H1 (cell line): ENCODE results near the gene KLK7. TPM values are rescaled to one million over a fixed set of nuclear protein-coding genes. Genes with fewer than 3 reads are reported as not detected.

Experiments used
- CTCF ChIA-PET: fragments of 300-600 bp; sonication (Branson Sonifier 250); formaldehyde crosslinking; loops from one replicate; lab custom pipeline; 2021; ENCODE audit not compliant: partially characterized antibody; lab: Charles Lee
- POLR2A ChIA-PET: fragments of 300-600 bp; sonication (Branson Sonifier 250); formaldehyde crosslinking; loops from one replicate; lab custom pipeline; 2021; ENCODE audit warnings: inconsistent platforms; ENCODE audit not compliant: partially characterized antibody; lab: Charles Lee
- DNase-seq, 2 experiments: peaks; one replicate each; pipeline versions ENCODE4 v3.0.0 to v3.0.0-alpha.2; 2010 to 2022; ENCODE audit warnings: low spot score in 2 of 2, low read depth in 1 of 2, mixed read lengths in 1 of 2
- FAIRE-seq: peaks from 2 replicates; lab custom pipeline; 2011; peaks lifted over from hg19 to GRCh38; lab: Jason Lieb, UNC
- H2AFZ ChIP-seq: 2 replicates; pipeline ENCODE4 v1.8.1; 2012; ENCODE audit warnings: low read length, inconsistent platforms
- H2AK5ac ChIP-seq: 2 replicates; pipeline ENCODE4 v1.6.1; 2013; ENCODE audit warnings: low read depth, low read length
- H2BK120ac ChIP-seq: replicated peaks from 2 replicates; pipeline ENCODE3; 2013; ENCODE audit warnings: low read depth, low read length, inconsistent platforms
- H2BK12ac ChIP-seq: 2 replicates; pipeline ENCODE4 v1.6.1; 2013; ENCODE audit warnings: low read depth, low read length
- H2BK15ac ChIP-seq: 2 replicates; pipeline ENCODE4 v1.6.1; 2013; ENCODE audit warnings: low read length
- H2BK20ac ChIP-seq: 2 replicates; pipeline ENCODE4 v1.6.1; 2013; ENCODE audit warnings: low read length
- H2BK5ac ChIP-seq: 2 replicates; pipeline ENCODE4 v1.6.1; 2013; ENCODE audit warnings: low read depth, low read length
- H3K14ac ChIP-seq: 2 replicates; pipeline ENCODE4 v1.6.1; 2013; ENCODE audit warnings: inconsistent platforms; ENCODE audit not compliant: insufficient read length
- H3K18ac ChIP-seq: 2 replicates; pipeline ENCODE4 v1.6.1; 2013; ENCODE audit warnings: low read length; ENCODE audit errors: extremely low read depth
- H3K23ac ChIP-seq: 2 replicates; pipeline ENCODE4 v1.6.1; 2013; ENCODE audit warnings: inconsistent platforms; ENCODE audit not compliant: insufficient read length
- H3K23me2 ChIP-seq: 2 replicates; pipeline ENCODE4 v1.6.1; 2013; ENCODE audit warnings: low read depth, low read length
- H3K27ac ChIP-seq: 2 replicates; pipeline ENCODE4 v1.6.1; 2011; ENCODE audit warnings: low read depth, low read length, inconsistent platforms
- H3K27me3 ChIP-seq, 4 experiments: replicated peaks in 1 of 4; 1 replicate in 1 of 4; 2 replicates in 3 of 4; pipeline versions ENCODE4 v1.6.1 to v1.8.1; 2011 to 2013; ENCODE audit warnings: low read length in 3 of 4, mild to moderate bottlenecking in 3 of 4, inconsistent platforms in 2 of 4, mixed read lengths in 2 of 4, moderate library complexity in 1 of 4; ENCODE audit not compliant: control insufficient read depth in 3 of 4, insufficient read depth in 3 of 4; ENCODE audit errors: extremely low read depth in 1 of 4
- H3K36me3 ChIP-seq, 4 experiments: 2 replicates each; pipeline versions ENCODE4 v1.6.1 to v1.8.1; 2011 to 2013; ENCODE audit warnings: mild to moderate bottlenecking in 4 of 4, low read length in 3 of 4, moderate library complexity in 2 of 4, control low read depth in 1 of 4, inconsistent platforms in 1 of 4; ENCODE audit not compliant: insufficient read depth in 4 of 4, control insufficient read depth in 2 of 4
- H3K4ac ChIP-seq: replicated peaks from 2 replicates; pipeline ENCODE3; 2013; ENCODE audit warnings: low read length, low read depth, mixed read lengths, inconsistent platforms; ENCODE audit not compliant: insufficient read length
- H3K4me1 ChIP-seq, 4 experiments: replicated peaks in 1 of 4; 1 replicate in 1 of 4; 2 replicates in 3 of 4; pipeline versions ENCODE4 v1.6.1 to v1.8.1; 2011 to 2013; ENCODE audit warnings: low read length in 3 of 4, inconsistent platforms in 2 of 4, mixed read lengths in 1 of 4; ENCODE audit not compliant: insufficient read depth in 4 of 4, control insufficient read depth in 3 of 4
- H3K4me2 ChIP-seq, 2 experiments: 2 replicates each; pipeline versions ENCODE4 v1.6.1 to v1.8.1; 2011 to 2013; ENCODE audit warnings: low read depth in 2 of 2, low read length in 2 of 2, control low read depth in 1 of 2, inconsistent platforms in 1 of 2, mild to moderate bottlenecking in 1 of 2; ENCODE audit not compliant: insufficient read depth in 1 of 2
- H3K4me3 ChIP-seq, 4 experiments: fragments of 200-600, 300-600 bp in 1 of 4; sonication (generic), shearing (Covaris generic), sonication (Bioruptor Twin) in 1 of 4; 2 replicates each; pipeline versions ENCODE4 v1.5.1 to v1.8.1; 2011 to 2016; ENCODE audit warnings: low read length in 4 of 4, low read depth in 3 of 4, control low read depth in 2 of 4, inconsistent platforms in 2 of 4, mild to moderate bottlenecking in 2 of 4, mixed read lengths in 1 of 4, moderate library complexity in 1 of 4; ENCODE audit not compliant: insufficient read depth in 2 of 4; ENCODE audit errors: extremely low read depth in 1 of 4
- H3K56ac ChIP-seq: replicated peaks from 2 replicates; pipeline ENCODE3; 2013; ENCODE audit warnings: low read depth, mild to moderate bottlenecking, mixed read lengths, low read length, inconsistent platforms; ENCODE audit not compliant: insufficient read length
- H3K79me1 ChIP-seq: 2 replicates; pipeline ENCODE4 v1.6.1; 2013; ENCODE audit warnings: low read depth, low read length, control low read depth
- H3K79me2 ChIP-seq, 2 experiments: 2 replicates each; pipeline versions ENCODE4 v1.6.1 to v1.8.1; 2012 to 2013; ENCODE audit warnings: low read length in 2 of 2, mild to moderate bottlenecking in 2 of 2, inconsistent platforms in 1 of 2; ENCODE audit not compliant: insufficient read depth in 2 of 2, control insufficient read depth in 1 of 2
- H3K9ac ChIP-seq, 4 experiments: replicated peaks in 1 of 4; 1 replicate in 1 of 4; 2 replicates in 3 of 4; pipeline versions ENCODE4 v1.6.1 to v1.8.1; 2011 to 2013; ENCODE audit warnings: low read depth in 3 of 4, low read length in 3 of 4, control low read depth in 2 of 4, mild to moderate bottlenecking in 2 of 4, moderate library complexity in 2 of 4, inconsistent platforms in 1 of 4; ENCODE audit errors: extremely low read depth in 1 of 4
- H3K9me3 ChIP-seq, 2 experiments: 2 replicates each; pipeline versions ENCODE4 v1.6.1 to v1.8.1; 2012 to 2013; ENCODE audit warnings: mild to moderate bottlenecking in 2 of 2, moderate library complexity in 2 of 2, control low read depth in 1 of 2, inconsistent platforms in 1 of 2, low read depth in 1 of 2, low read length in 1 of 2, mixed read lengths in 1 of 2; ENCODE audit not compliant: insufficient read depth in 2 of 2
- H4K20me1 ChIP-seq, 2 experiments: replicated peaks in 1 of 2; 2 replicates each; pipeline versions ENCODE3 to v1.8.1; 2011 to 2013; ENCODE audit warnings: inconsistent platforms in 2 of 2, low read length in 2 of 2, mild to moderate bottlenecking in 1 of 2; ENCODE audit not compliant: insufficient read depth in 2 of 2, control insufficient read depth in 1 of 2
- H4K5ac ChIP-seq: 2 replicates; pipeline ENCODE4 v1.6.1; 2013; ENCODE audit warnings: low read length, low read depth, mixed read lengths, inconsistent platforms; ENCODE audit not compliant: insufficient read length
- H4K8ac ChIP-seq: 2 replicates; pipeline ENCODE4 v1.8.0; 2013; ENCODE audit warnings: mild to moderate bottlenecking, moderate library complexity, low read length, inconsistent platforms; ENCODE audit not compliant: insufficient read depth; ENCODE audit errors: extremely low read depth
- H4K91ac ChIP-seq: replicated peaks from 2 replicates; pipeline ENCODE3; 2013; ENCODE audit warnings: low read length, mixed read lengths, inconsistent platforms; ENCODE audit not compliant: insufficient read length
- ASH2L ChIP-seq: fragments of 200-600, 300-600 bp; sonication (generic); IDR thresholded peaks from one replicate; pipeline ENCODE4 v1.7.1; 2017; ENCODE audit warnings: low read length
- CTBP2 ChIP-seq: IDR thresholded peaks from 2 replicates; pipeline ENCODE4 v1.7.0; 2011; ENCODE audit warnings: borderline replicate concordance, mild to moderate bottlenecking, moderate library complexity, mixed read lengths, low read length; ENCODE audit not compliant: insufficient read depth, insufficient read length
- EGR1 ChIP-seq: IDR thresholded peaks from 2 replicates; pipeline ENCODE4 v1.6.1; 2011; ENCODE audit warnings: low read depth, low read length, borderline replicate concordance
- EP300 ChIP-seq, 2 experiments: IDR thresholded peaks; 1 replicate in 1 of 2; 2 replicates in 1 of 2; pipeline ENCODE4 v1.6.1; 2011 to 2012; ENCODE audit warnings: low read depth in 2 of 2, low read length in 2 of 2, mild to moderate bottlenecking in 2 of 2, borderline replicate concordance in 1 of 2, inconsistent platforms in 1 of 2, moderate library complexity in 1 of 2
- FOSL1 ChIP-seq: IDR thresholded peaks from 2 replicates; pipeline ENCODE4 v1.6.1; 2011; ENCODE audit warnings: mild to moderate bottlenecking, low read depth, low read length, moderate library complexity; ENCODE audit not compliant: insufficient read depth
- JUND ChIP-seq: IDR thresholded peaks from 2 replicates; pipeline ENCODE4 v1.6.1; 2011; ENCODE audit warnings: mild to moderate bottlenecking, improper control_type of control experiment, low read length
- NANOG ChIP-seq: IDR thresholded peaks from 2 replicates; pipeline ENCODE4 v1.6.1; 2011; ENCODE audit warnings: low read length, low read depth, mild to moderate bottlenecking, inconsistent platforms; ENCODE audit not compliant: insufficient read depth, poor library complexity, severe bottlenecking
- POLR2A ChIP-seq, 2 experiments: IDR thresholded peaks; 1 replicate in 1 of 2; 2 replicates in 1 of 2; pipeline ENCODE4 v1.6.1; 2011; ENCODE audit warnings: low read depth in 2 of 2, low read length in 2 of 2, mild to moderate bottlenecking in 2 of 2; ENCODE audit errors: control extremely low read depth in 1 of 2
- POU5F1 ChIP-seq: IDR thresholded peaks from 2 replicates; pipeline ENCODE4 v1.6.1; 2011; ENCODE audit warnings: low read depth, mild to moderate bottlenecking, low read length, moderate library complexity
- RXRA ChIP-seq: IDR thresholded peaks from 2 replicates; pipeline ENCODE4 v1.6.1; 2011; ENCODE audit warnings: low read depth, mild to moderate bottlenecking, low read length, moderate library complexity; ENCODE audit not compliant: insufficient read depth
- SIX5 ChIP-seq: IDR thresholded peaks from 2 replicates; pipeline ENCODE4 v1.6.1; 2011; ENCODE audit warnings: mild to moderate bottlenecking, low read depth, low read length
- WGBS, 2 experiments: shearing (Covaris generic) in 1 of 2; methylation state at CpG; one replicate each; pipeline versions ENCODE4 v1.1.6 to v1.1.7; 2013 to 2015; ENCODE audit warnings: low lambda C conversion rate in 2 of 2, mixed read lengths in 2 of 2, inconsistent platforms in 1 of 2, low coverage in 1 of 2, missing lambda C conversion rate in 1 of 2; ENCODE audit not compliant: insufficient replicate concordance in 2 of 2, insufficient coverage in 1 of 2, insufficient read length in 1 of 2; ENCODE audit errors: extremely low coverage in 1 of 2, missing lambda C conversion rate in 1 of 2; 5-methylcytosine and 5-hydroxymethylcytosine counted together
- polyA plus RNA-seq, 7 experiments: library from polyadenylated mRNA; depleted of rRNA in 3 of 7; stranded (reverse) in 5 of 7; unstranded in 2 of 7; fragments of >200 nt in 5 of 7; fragments of 200-250 nt in 2 of 7; gene quantifications; 1 replicate in 5 of 7; 2 replicates in 1 of 7; 4 replicates in 1 of 7; pipeline versions ENCODE4 v1.2.1 to v1.2.3, GENCODE V29; 2011 to 2013; ENCODE audit warnings: missing spikeins in 2 of 7, mixed read lengths in 2 of 7
- total RNA-seq: library from RNA; stranded (reverse); fragmentation: NEBNext Ultra II Directional; extraction: Animal tissue kit (Norgen Biotek cat#: 25700); gene quantifications from 2 replicates; pipeline ENCODE4 v1.2.1, GENCODE V29; 2021

The KLK7 gene
- total and polyA plus RNA-seq, 2 of the 8 experiments (the other 6 are each of a cell fraction or from before 2014, with no cell fraction given): 0.73 to 1.4 TPM

DNA sequence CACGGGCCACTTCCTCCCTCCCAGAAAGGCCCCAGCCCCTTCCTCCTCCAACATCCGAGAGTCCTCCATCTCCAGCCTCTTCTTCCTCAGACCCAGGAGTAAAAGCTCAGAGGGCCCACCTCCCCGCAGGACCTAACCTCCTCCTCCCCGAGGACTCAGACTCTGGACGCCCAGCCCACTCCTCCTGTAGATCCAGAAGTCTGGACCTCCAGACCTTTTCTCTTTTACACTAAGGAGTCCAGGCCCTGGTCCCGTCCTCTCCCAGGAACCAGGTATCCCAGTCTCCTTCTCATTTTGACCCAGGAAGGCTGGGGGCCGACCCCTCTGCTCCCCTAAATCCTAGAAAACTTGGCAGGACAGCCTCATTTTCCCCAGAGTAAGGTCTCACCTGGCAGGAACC is 19.6 kb upstream of the KLK7 start:
- TF ChIP-seq POLR2A (IDR thresholded peaks at IDR 0.05; ENCODE audit: control extremely low read depth in 1 of 2, low read depth in 2 of 2, low read length in 2 of 2) (no peak), CTBP2 (no peak), NANOG (no peak), EP300 (IDR thresholded peaks at IDR 0.05; ENCODE audit: borderline replicate concordance in 1 of 2, low read depth in 2 of 2, low read length in 2 of 2) (no peak), FOSL1 (no peak), POU5F1 (no peak), ASH2L (no peak), SIX5 (no peak), JUND (no peak), EGR1 (no peak), RXRA (no peak)
- H2BK12ac ChIP-seq: no peak overlapping the region
- H3K56ac ChIP-seq: no peak overlapping the region
- H3K27me3 ChIP-seq: no peaks in the 10 kb centered on the region; a peak in 1 of 7 replicates
- FAIRE-seq (no peak), DNase-seq (no peak)
- no peak overlapping the region for H4K91ac ChIP-seq
- H3K27ac ChIP-seq: no peak overlapping the region
- no peak overlapping the region for H2AK5ac ChIP-seq
- 90% methylated on average over 6 of the region's 7 CpGs; no CpG with 5 or more reads in 1 of the 2 experiments for WGBS, 2 experiments
- no peaks in the 10 kb centered on the region for H3K79me1 ChIP-seq
- no peak overlapping the region for H3K4me3 ChIP-seq
- H3K9me3 ChIP-seq: no peaks in the 10 kb centered on the region
- no peaks in the 10 kb centered on the region for H3K36me3 ChIP-seq
- H2BK15ac ChIP-seq: no peak overlapping the region
- no peaks in the 10 kb centered on the region for H3K79me2 ChIP-seq
- no peak overlapping the region for H2BK20ac ChIP-seq
- H4K8ac ChIP-seq: peak overlapping the region; percentile 65; the same call in 1 of the 2 replicates
- H3K23me2 ChIP-seq: no peaks in the 10 kb centered on the region
- H3K14ac ChIP-seq: no peak overlapping the region
- no peak overlapping the region for H3K4me2 ChIP-seq
- H3K23ac ChIP-seq: no peak overlapping the region
- no peak overlapping the region for H2BK5ac ChIP-seq
- H4K20me1 ChIP-seq: no peaks in the 10 kb centered on the region
- H2AFZ ChIP-seq: no peak overlapping the region
- ChIA-PET CTCF (interaction anchor here (3.7 kb wide), 1 partner anchor 10 kb away, joined by 18 read pairs; no protein-coding TSS in a partner anchor), POLR2A (no interaction called here)
- no peak overlapping the region for H3K9ac ChIP-seq
- no peak overlapping the region for H2BK120ac ChIP-seq
- H4K5ac ChIP-seq: no peak overlapping the region
- H3K4ac ChIP-seq: no peak overlapping the region
- H3K18ac ChIP-seq: no peak overlapping the region
- peaks cover 0 to 18% (median 6%) of the 10 kb centered on the region in 4 experiments; a peak in 6 of 7 replicates for H3K4me1 ChIP-seq
